ENCODE data around the gene FIS1. TPM values are rescaled to one million over a fixed set of nuclear protein-coding genes. Genes with fewer than 3 reads are reported as not detected.
"Not testable (repeated sequence)": the region's sequence is repeated elsewhere in the genome, so short reads cannot be mapped to it uniquely, and the experiment has no call there.

FIS1 gene
- total and polyA plus RNA-seq, 2 donors (not counting 1 experiment from before 2014, with no cell fraction given): 95.5 to 245 TPM

- Histone ChIP-seq H3K4me3 (ENCODE audit: control extremely low read depth in 1 of 5, extremely low read depth in 1 of 5, insufficient read depth in 1 of 5, low read depth in 2 of 5, low read length in 4 of 5) (no peak overlapping the region), H3K4me1 (ENCODE audit: control insufficient read depth in 2 of 2, insufficient read depth in 2 of 2, low read length in 2 of 2) (peaks cover 0 to 11% of the 10 kb centered on the region in 2 donors), H3K27ac (ENCODE audit: low read length in 2 of 2) (no peak overlapping the region), H3K27me3 (replicated peaks in 1 of 4; ENCODE audit: control extremely low read depth in 1 of 4, control insufficient read depth in 3 of 4, insufficient read depth in 4 of 4, low read length in 3 of 4) (no peaks in the 10 kb centered on the region), H4K20me1 (ENCODE audit: control insufficient read depth, insufficient read depth, low read length, poor library complexity, severe bottlenecking) (no peaks in the 10 kb centered on the region), H3K79me2 (ENCODE audit: control insufficient read depth, insufficient read depth, low read length) (no peaks in the 10 kb centered on the region), H3K9me3 (ENCODE audit: control extremely low read depth in 1 of 3, control insufficient read depth in 2 of 3, insufficient read depth in 1 of 3, low read length in 2 of 3) (no peaks in the 10 kb centered on the region), H2AFZ (ENCODE audit: insufficient read depth, low read depth, low read length, poor library complexity, severe bottlenecking) (no peak overlapping the region), H3K4me2 (replicated peaks; ENCODE audit: low read depth, low read length, poor library complexity, severe bottlenecking) (no peak overlapping the region), H3K36me3 (replicated peaks in 1 of 2; ENCODE audit: control extremely low read depth in 1 of 2, control insufficient read depth in 1 of 2, extremely low read depth in 1 of 2, insufficient read depth in 2 of 2, low read length in 1 of 2) (no peaks in the 10 kb centered on the region), H3K9ac (ENCODE audit: low read length) (no peak overlapping the region)
- no peak overlapping the region for H3K27ac Mint-ChIP-seq
- peaks cover 12% of the 10 kb centered on the region for H3K4me1 Mint-ChIP-seq
- H3K4me3 Mint-ChIP-seq: no peak overlapping the region
- WGBS (ENCODE audit: insufficient coverage): 90% methylated on average over 9 of the region's 9 CpGs
- intact Hi-C loops (cut with micrococcal nuclease): no loop called here
- ChIA-PET POLR2A (interaction anchor here (0.5 kb wide), 1 partner anchor 14 kb away, joined by 5 read pairs; no protein-coding TSS in a partner anchor), CTCF (interaction anchor here (0.7 to 3.1 kb wide), 3 partner anchors 141 to 764 kb away, joined by 3 to 16 read pairs (median 4); no protein-coding TSS in a partner anchor)
- H3K27me3 Mint-ChIP-seq: peaks cover 3% of the 10 kb centered on the region
- no peak for ATAC-seq (ENCODE audit: low read depth)
- TF ChIP-seq CTCF (IDR thresholded peaks at IDR 0.05): no peak
- no peak for TF ChIP-seq EZH2 (IDR thresholded peaks at IDR 0.05; ENCODE audit: borderline replicate concordance, insufficient read depth, low read depth, low read length, poor library complexity, severe bottlenecking)
- H3K9me3 Mint-ChIP-seq (ENCODE audit: insufficient read depth): no peaks in the 10 kb centered on the region
- no peak for DNase-seq
These were observed 40.3 kb upstream of the FIS1 start for GRCh38 chr7:101285171-101285570.

GRCh38 chr7:101280912-101281311 lies 36.0 kb upstream of the FIS1 start:
- H3K79me2 ChIP-seq (ENCODE audit: control insufficient read depth, insufficient read depth, low read length); H3K4me2 ChIP-seq (replicated peaks; ENCODE audit: low read depth, low read length, poor library complexity, severe bottlenecking); H2AFZ ChIP-seq (ENCODE audit: insufficient read depth, low read depth, low read length, poor library complexity, severe bottlenecking); H3K27ac Mint-ChIP-seq; H3K27me3 ChIP-seq (replicated peaks in 1 of 4; ENCODE audit: control extremely low read depth in 1 of 4, control insufficient read depth in 3 of 4, insufficient read depth in 4 of 4, low read length in 3 of 4); POLR2A ChIA-PET; H3K4me1 Mint-ChIP-seq; H3K4me3 ChIP-seq (ENCODE audit: control extremely low read depth in 1 of 5, extremely low read depth in 1 of 5, insufficient read depth in 1 of 5, low read depth in 2 of 5, low read length in 4 of 5); H3K9me3 Mint-ChIP-seq (ENCODE audit: insufficient read depth); H3K27ac ChIP-seq (ENCODE audit: low read length in 2 of 2); DNase-seq; H3K4me3 Mint-ChIP-seq; H4K20me1 ChIP-seq (ENCODE audit: control insufficient read depth, insufficient read depth, low read length, poor library complexity, severe bottlenecking); intact Hi-C loops (cut with micrococcal nuclease); H3K4me1 ChIP-seq (ENCODE audit: control insufficient read depth in 2 of 2, insufficient read depth in 2 of 2, low read length in 2 of 2); H3K9ac ChIP-seq (ENCODE audit: low read length); ATAC-seq (ENCODE audit: low read depth); H3K36me3 ChIP-seq (replicated peaks in 1 of 2; ENCODE audit: control extremely low read depth in 1 of 2, control insufficient read depth in 1 of 2, extremely low read depth in 1 of 2, insufficient read depth in 2 of 2, low read length in 1 of 2); H3K9me3 ChIP-seq (ENCODE audit: control extremely low read depth in 1 of 3, control insufficient read depth in 2 of 3, insufficient read depth in 1 of 3, low read length in 2 of 3): not testable (repeated sequence)
- WGBS (ENCODE audit: insufficient coverage): 92% methylated on average over 6 of the region's 8 CpGs
- peaks cover 22% of the 10 kb centered on the region for H3K27me3 Mint-ChIP-seq
- CTCF ChIA-PET: interaction anchor here (0.7 to 3.1 kb wide), 4 partner anchors 34 to 1431 kb away, joined by 3 to 156 read pairs (median 6); no protein-coding TSS in a partner anchor
